ENCODE measurements around the gene RNF168.

GRCh38 chr3:196489747-196490146, 13.8 kb downstream of the RNF168 start:
- TF ChIP-seq CTCF (IDR thresholded peaks at IDR 0.05) = no peak
- TF ChIP-seq POLR2A (IDR thresholded peaks at IDR 0.05) = no peak

Measured in ovary (tissue), 3 donors.